SK-N-SH (cell line): ENCODE data around the gene ZNF484.

Experiments
- FOXM1 ChIP-seq: IDR thresholded peaks from 2 replicates; pipeline ENCODE4 v1.4.0; 2012; ENCODE audit warnings: low read depth, mild to moderate bottlenecking
- TAF1 ChIP-seq: IDR thresholded peaks from 2 replicates; pipeline ENCODE4 v1.6.1; 2012; ENCODE audit warnings: low read depth, mild to moderate bottlenecking, low read length, moderate library complexity, borderline replicate concordance
- TEAD4 ChIP-seq: IDR thresholded peaks from 2 replicates; pipeline ENCODE4 v1.4.0; 2012; ENCODE audit warnings: mild to moderate bottlenecking, borderline replicate concordance; ENCODE audit not compliant: insufficient read depth
- TF ChIP-seq, protein P1 (sequence below): fragments of 200-600 bp; sonication (generic); IDR thresholded peaks from 2 replicates; pipeline ENCODE4 v1.6.1; 2017; ENCODE audit warnings: antibody characterized with exemption, mild to moderate bottlenecking, moderate library complexity
- TF ChIP-seq, protein P2 (sequence below): IDR thresholded peaks from 2 replicates; pipeline ENCODE4 v1.4.0; 2012; ENCODE audit warnings: low read depth
- TF ChIP-seq, protein P3 (sequence below): fragments of 150-350 bp; IDR thresholded peaks from 2 replicates; pipeline ENCODE4 v1.6.1; 2016; ENCODE audit warnings: mild to moderate bottlenecking, low read depth, low read length
- TF ChIP-seq, protein P4 (sequence below): IDR thresholded peaks from 2 replicates; pipeline ENCODE4 v1.6.1; 2012; ENCODE audit warnings: mild to moderate bottlenecking, low read depth, low read length, moderate library complexity

DNA sequence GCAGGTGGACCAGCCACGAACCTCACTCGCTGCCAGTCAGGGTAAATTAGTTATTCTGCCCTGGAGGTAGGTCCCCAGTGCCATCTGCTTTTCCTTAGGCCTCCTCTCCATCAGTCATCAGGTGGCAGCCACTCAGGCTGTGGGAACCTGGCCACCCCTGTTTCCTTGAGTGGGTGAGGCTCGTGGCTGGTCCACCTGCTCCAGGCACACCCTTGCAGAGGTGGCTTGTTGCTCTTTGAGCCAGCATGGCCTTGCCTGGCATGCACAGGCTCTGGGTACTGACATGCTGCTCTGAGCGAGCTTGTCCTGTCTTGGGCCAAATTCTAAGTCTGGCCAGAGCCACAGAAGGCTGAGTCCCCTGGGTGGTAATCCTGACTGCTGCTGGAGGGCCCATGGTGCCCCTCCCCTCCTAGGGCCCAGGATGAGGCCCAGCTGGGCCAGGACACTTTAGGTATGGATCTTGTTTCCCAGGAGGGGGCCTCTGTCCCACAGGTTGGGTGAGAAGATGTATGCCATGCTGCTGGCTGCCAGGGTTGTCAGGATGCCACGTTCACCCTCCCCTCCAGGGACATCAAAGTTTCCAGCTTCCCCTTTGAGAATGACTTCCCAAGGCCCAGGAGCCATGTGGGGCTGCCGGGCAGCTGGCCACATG lies 17.0 kb upstream of the ZNF484 start:
- TF ChIP-seq, protein P1, sequence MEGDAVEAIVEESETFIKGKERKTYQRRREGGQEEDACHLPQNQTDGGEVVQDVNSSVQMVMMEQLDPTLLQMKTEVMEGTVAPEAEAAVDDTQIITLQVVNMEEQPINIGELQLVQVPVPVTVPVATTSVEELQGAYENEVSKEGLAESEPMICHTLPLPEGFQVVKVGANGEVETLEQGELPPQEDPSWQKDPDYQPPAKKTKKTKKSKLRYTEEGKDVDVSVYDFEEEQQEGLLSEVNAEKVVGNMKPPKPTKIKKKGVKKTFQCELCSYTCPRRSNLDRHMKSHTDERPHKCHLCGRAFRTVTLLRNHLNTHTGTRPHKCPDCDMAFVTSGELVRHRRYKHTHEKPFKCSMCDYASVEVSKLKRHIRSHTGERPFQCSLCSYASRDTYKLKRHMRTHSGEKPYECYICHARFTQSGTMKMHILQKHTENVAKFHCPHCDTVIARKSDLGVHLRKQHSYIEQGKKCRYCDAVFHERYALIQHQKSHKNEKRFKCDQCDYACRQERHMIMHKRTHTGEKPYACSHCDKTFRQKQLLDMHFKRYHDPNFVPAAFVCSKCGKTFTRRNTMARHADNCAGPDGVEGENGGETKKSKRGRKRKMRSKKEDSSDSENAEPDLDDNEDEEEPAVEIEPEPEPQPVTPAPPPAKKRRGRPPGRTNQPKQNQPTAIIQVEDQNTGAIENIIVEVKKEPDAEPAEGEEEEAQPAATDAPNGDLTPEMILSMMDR, result no peak
- TF ChIP-seq, protein P2, sequence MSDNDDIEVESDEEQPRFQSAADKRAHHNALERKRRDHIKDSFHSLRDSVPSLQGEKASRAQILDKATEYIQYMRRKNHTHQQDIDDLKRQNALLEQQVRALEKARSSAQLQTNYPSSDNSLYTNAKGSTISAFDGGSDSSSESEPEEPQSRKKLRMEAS, result no peak
- TF ChIP-seq FOXM1 (no peak), TAF1 (no peak), TEAD4 (no peak)
- TF ChIP-seq, protein P3, sequence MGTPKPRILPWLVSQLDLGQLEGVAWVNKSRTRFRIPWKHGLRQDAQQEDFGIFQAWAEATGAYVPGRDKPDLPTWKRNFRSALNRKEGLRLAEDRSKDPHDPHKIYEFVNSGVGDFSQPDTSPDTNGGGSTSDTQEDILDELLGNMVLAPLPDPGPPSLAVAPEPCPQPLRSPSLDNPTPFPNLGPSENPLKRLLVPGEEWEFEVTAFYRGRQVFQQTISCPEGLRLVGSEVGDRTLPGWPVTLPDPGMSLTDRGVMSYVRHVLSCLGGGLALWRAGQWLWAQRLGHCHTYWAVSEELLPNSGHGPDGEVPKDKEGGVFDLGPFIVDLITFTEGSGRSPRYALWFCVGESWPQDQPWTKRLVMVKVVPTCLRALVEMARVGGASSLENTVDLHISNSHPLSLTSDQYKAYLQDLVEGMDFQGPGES, result no peak
- TF ChIP-seq, protein P4, sequence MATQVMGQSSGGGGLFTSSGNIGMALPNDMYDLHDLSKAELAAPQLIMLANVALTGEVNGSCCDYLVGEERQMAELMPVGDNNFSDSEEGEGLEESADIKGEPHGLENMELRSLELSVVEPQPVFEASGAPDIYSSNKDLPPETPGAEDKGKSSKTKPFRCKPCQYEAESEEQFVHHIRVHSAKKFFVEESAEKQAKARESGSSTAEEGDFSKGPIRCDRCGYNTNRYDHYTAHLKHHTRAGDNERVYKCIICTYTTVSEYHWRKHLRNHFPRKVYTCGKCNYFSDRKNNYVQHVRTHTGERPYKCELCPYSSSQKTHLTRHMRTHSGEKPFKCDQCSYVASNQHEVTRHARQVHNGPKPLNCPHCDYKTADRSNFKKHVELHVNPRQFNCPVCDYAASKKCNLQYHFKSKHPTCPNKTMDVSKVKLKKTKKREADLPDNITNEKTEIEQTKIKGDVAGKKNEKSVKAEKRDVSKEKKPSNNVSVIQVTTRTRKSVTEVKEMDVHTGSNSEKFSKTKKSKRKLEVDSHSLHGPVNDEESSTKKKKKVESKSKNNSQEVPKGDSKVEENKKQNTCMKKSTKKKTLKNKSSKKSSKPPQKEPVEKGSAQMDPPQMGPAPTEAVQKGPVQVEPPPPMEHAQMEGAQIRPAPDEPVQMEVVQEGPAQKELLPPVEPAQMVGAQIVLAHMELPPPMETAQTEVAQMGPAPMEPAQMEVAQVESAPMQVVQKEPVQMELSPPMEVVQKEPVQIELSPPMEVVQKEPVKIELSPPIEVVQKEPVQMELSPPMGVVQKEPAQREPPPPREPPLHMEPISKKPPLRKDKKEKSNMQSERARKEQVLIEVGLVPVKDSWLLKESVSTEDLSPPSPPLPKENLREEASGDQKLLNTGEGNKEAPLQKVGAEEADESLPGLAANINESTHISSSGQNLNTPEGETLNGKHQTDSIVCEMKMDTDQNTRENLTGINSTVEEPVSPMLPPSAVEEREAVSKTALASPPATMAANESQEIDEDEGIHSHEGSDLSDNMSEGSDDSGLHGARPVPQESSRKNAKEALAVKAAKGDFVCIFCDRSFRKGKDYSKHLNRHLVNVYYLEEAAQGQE, result no peak
